ENCODE measurements around the gene SART1.
A peak's percentile ranks its signal among the peaks of the same experiment; 100 is the strongest.
"Not testable (repeated sequence)": the region's sequence is repeated elsewhere in the genome, so short reads cannot be mapped to it uniquely, and the experiment has no call there.

SART1 gene

DNA sequence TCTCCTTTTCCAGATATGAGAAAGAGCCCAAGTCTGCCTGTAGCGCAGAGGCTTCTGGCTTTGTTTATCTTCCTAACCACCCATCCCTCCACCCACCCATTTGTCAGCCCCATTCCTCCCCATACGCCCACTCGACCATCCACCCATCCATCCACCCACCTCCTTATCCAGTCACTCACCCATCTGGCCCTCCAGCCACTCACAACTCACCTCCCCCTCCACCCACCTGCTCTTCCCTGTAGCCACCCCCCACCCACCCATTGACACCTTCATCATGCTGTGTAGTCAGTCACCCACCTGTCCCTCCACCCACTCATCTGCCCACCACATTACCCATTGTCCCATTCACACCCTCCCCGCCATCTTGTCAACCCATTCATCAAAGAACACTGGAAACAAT is 55.8 kb downstream of the SART1 start:
- ATAC-seq: no peak

DNA sequence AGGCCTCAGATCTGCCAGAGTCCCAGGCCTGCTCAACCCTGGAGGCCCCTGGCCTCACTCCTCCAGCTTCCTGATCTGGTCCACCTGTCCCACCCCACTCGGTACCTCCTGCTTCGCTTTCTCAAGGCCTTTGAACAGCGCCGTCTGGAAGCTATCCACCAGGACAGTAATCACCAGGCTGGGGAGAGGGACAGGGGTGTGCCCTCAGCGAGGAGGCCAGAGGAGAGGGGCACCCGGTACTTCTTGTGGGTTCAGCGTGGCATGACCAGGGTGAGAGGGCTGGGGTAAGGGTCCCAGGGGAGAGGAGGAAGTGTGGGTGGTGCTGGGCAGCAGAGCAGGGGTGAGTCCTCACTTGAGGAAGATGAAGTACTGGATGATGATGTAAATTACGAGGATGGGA is 58.7 kb downstream of the SART1 start:
- DNase-seq (no peak), ATAC-seq (no peak)

More for the DNA sequence above, 55.8 kb downstream of the SART1 start:
- no peak for DNase-seq

DNA sequence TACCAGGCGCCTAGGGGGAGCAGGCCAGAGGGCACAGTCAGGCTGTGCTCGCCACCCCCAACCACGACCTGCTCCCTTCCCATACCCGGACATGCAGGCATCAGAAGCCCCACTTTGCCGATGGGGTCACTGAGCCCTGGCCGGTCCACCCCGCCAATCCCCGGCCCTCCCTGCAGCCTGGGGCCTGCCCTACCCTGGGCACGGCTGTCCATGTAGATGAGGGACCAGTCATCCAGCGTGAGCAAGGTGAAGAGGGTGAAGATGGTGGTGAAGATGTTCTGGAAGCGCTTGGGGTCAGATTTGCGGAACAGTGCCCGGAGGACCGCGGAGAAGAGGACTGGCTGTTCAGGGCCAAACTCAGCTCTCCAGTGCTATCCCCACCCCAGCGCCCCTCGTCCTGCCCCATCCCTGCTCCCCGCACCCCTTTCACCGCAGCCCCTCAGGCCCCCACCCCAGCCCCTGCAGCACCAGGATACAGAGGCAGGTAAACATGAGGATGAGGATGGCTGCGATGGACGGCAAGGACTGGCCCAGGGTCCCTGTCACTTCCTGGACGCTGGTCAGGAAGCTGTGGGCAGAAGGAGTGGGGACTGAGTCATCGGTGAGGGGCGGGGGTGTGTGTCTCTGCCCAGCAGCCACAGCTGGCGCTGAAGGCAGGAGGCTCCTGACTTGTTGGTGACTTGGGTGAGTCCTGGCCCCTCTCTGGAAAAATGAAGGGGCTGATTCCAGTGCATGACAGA is 59.3 kb downstream of the SART1 start:
- no peak for DNase-seq
- ATAC-seq: no peak

DNA sequence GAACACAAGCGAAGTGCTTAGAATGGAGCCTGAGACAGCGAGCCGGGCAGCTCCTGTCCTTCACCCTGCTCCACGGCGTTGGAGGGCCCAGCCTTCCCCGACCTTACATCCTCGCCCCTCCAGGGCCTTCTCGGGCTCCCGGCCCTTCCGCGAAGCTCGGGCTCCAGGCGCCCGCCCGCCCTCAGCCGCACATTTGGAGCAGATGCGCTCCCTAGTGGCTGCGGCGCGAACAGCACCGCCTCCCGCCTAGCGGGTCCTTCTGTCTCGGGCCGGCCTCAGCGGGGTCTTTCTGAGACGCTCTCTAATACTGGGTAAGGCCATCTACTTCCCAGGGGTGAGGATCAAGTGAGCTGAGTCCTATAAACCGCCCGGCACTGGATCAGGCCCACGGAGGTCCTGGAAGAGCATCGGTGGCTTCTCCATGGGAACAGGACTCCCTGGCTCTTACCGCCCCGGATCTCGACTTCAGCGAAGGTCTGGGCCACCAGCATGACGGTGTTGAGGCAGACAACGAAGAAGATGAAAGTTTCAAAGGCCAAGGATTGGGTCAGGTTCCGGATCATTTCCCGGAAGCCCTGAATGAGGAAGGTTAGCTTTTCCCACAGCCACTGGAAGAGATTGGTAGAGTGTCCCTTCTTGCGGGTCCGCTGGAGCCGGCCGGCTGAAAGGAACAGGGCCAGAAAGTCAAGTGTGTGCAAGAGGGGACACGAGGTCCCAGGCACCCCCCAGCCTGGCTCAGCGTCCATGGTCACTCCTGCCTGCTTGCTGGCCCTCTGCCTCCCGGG is 61.1 kb downstream of the SART1 start:
- ATAC-seq (peak; percentile 81), DNase-seq (peak; percentile 90)

DNA sequence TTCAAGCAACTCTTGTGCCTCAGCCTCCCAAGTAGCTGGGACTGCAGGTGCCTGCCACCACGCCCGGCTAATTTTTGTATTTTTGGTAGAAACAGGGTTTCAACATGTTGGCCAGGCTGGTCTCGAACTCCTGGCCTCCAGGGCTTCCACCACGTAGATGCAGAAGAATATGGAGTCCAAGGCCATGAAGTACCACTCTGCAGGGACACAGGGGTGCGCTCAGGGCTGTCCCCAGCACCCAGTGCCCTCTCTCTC is 61.6 kb downstream of the SART1 start:
- DNase-seq, ATAC-seq: not testable (repeated sequence)

DNA sequence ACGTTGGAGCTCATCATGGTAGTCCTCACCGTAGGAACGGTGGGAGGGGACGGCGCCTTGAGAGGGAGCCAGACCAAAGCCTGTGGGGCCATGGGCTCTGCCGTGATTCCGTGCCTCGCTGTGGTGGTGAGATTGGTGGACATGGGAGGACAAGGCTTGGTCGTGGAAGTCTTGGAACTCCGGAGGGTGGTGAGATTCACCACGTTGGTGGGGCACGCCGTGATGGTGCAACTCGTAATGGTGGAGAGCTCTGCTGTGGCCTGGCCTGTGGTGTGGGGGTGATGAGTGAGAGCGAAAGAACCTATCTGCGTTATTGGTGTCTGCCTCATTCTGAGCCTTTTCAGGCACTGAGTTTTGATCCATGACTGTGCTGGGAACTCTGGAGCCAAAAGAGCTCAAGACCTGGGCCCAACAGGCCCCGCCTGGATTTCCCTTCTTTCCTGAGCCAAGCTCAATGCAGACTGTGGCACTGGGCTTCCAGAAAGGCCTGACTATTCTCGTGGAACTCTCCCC is 64.5 kb downstream of the SART1 start, which contains the start of gene CATSPER1:
TSS of gene CATSPER1 (minus strand) at position 463 of the 513 bp plus-strand sequence. CDS start at position 363, 100 bp downstream.
- DNase-seq (no peak), ATAC-seq (no peak)

All from stimulated activated naive CD8-positive, alpha-beta T cell treated with anti-CD3 and anti-CD28 coated beads, Interleukin-15, Interleukin-2, amounts not matched to agents 100 U/mL and 50 U/mL, for 24 hours (primary cell).